ENCODE measurements around the gene FAM53B. TPM values are rescaled to one million over a fixed set of nuclear protein-coding genes. Genes with fewer than 3 reads are reported as not detected.

The FAM53B gene
- polyA plus RNA-seq, 4 donors, result 22.3 to 37.4 (median 25.1) TPM

- DNase-seq (ENCODE audit: low read depth in 4 of 4, low spot score in 3 of 4), result no peak
Observed at GRCh38 chr10:124711145-124711544, 33.0 kb downstream of the FAM53B start.

GRCh38 chr10:124710266-124710881 is 33.8 kb downstream of the FAM53B start:
- DNase-seq (ENCODE audit: low read depth in 4 of 4, low spot score in 3 of 4), result peak in 1 of 4 donors; percentile 60

- no peak for DNase-seq (ENCODE audit: low read depth in 4 of 4, low spot score in 3 of 4)
Observed at GRCh38 chr10:124709861-124710260, 34.3 kb downstream of the FAM53B start.

GRCh38 chr10:124708922-124709520 is 35.2 kb downstream of the FAM53B start:
- no peak for DNase-seq (ENCODE audit: low read depth in 4 of 4, low spot score in 3 of 4)

GRCh38 chr10:124708246-124708779 is 35.9 kb downstream of the FAM53B start:
- no peak for DNase-seq (ENCODE audit: low read depth in 4 of 4, low spot score in 3 of 4)

- no peak for DNase-seq (ENCODE audit: low read depth in 4 of 4, low spot score in 3 of 4)
Observed at GRCh38 chr10:124707551-124707950, 36.6 kb downstream of the FAM53B start.

GRCh38 chr10:124707144-124707467 is 37.1 kb downstream of the FAM53B start:
- DNase-seq (ENCODE audit: low read depth in 4 of 4, low spot score in 3 of 4), result no peak

GRCh38 chr10:124706462-124707143 is 37.6 kb downstream of the FAM53B start:
- no peak for DNase-seq (ENCODE audit: low read depth in 4 of 4, low spot score in 3 of 4)

- DNase-seq (ENCODE audit: low read depth in 4 of 4, low spot score in 3 of 4), result no peak
Observed at GRCh38 chr10:124705817-124706461, 38.2 kb downstream of the FAM53B start.

GRCh38 chr10:124705381-124705740 is 38.8 kb downstream of the FAM53B start:
- DNase-seq (ENCODE audit: low read depth in 4 of 4, low spot score in 3 of 4), result no peak

- DNase-seq (ENCODE audit: low read depth in 4 of 4, low spot score in 3 of 4), result no peak
Observed at GRCh38 chr10:124704428-124705380, 39.5 kb downstream of the FAM53B start.

GRCh38 chr10:124703778-124704427 is 40.3 kb downstream of the FAM53B start:
- no peak for DNase-seq (ENCODE audit: low read depth in 4 of 4, low spot score in 3 of 4)

GRCh38 chr10:124703372-124703771 is 40.8 kb downstream of the FAM53B start:
- DNase-seq (ENCODE audit: low read depth in 4 of 4, low spot score in 3 of 4), result no peak

- DNase-seq (ENCODE audit: low read depth in 4 of 4, low spot score in 3 of 4), result no peak
Observed at GRCh38 chr10:124701881-124702656, 42.1 kb downstream of the FAM53B start.

GRCh38 chr10:124701435-124701834 is 42.7 kb downstream of the FAM53B start:
- peak in 1 of 4 donors; percentile 72 for DNase-seq (ENCODE audit: low read depth in 4 of 4, low spot score in 3 of 4)

GRCh38 chr10:124701038-124701365 is 43.2 kb downstream of the FAM53B start:
- no peak for DNase-seq (ENCODE audit: low read depth in 4 of 4, low spot score in 3 of 4)

- DNase-seq (ENCODE audit: low read depth in 4 of 4, low spot score in 3 of 4), result no peak
Observed at GRCh38 chr10:124700293-124701037, 43.7 kb downstream of the FAM53B start.

- DNase-seq (ENCODE audit: low read depth in 4 of 4, low spot score in 3 of 4), result no peak
Observed at GRCh38 chr10:124699471-124700292, 44.5 kb downstream of the FAM53B start.

Data from left renal pelvis (tissue), 4 donors.